HepG2 (cell line): ENCODE results near the gene FAAP20. TPM values are rescaled to one million over a fixed set of nuclear protein-coding genes. Genes with fewer than 3 reads are reported as not detected.

Source experiments
- CCDC6 ChIP-seq: sonication (generic); formaldehyde crosslinking; IDR thresholded peaks from 2 replicates; pipeline ENCODE4 v1.8.1; 2022; ENCODE audit warnings: mild to moderate bottlenecking, missing genetic modification reagents, moderate library complexity
- DPF2 ChIP-seq: sonication (generic); formaldehyde crosslinking; IDR thresholded peaks from 2 replicates; pipeline ENCODE4 v1.4.0; 2020; ENCODE audit warnings: mild to moderate bottlenecking, low read depth, missing genetic modification reagents, borderline replicate concordance
- EEA1 ChIP-seq: sonication (generic); formaldehyde crosslinking; IDR thresholded peaks from 2 replicates; pipeline ENCODE4 v1.5.1; 2020; ENCODE audit warnings: mild to moderate bottlenecking, missing genetic modification reagents, borderline replicate concordance
- EED ChIP-seq: sonication (generic); formaldehyde crosslinking; IDR thresholded peaks from 2 replicates; pipeline ENCODE4 v1.5.0; 2020; ENCODE audit warnings: mild to moderate bottlenecking, missing genetic modification reagents
- ELF3 ChIP-seq: IDR thresholded peaks from 2 replicates; pipeline ENCODE4 v1.6.1; 2016; ENCODE audit warnings: missing genetic modification reagents, missing compliant biosample characterization
- GLI4 ChIP-seq: sonication (generic); formaldehyde crosslinking; IDR thresholded peaks from 2 replicates; pipeline ENCODE4 v1.5.1; 2020; ENCODE audit warnings: missing genetic modification reagents, mild to moderate bottlenecking, moderate library complexity, borderline replicate concordance
- HNRNPL ChIP-seq: fragments of 200-400 bp; formaldehyde crosslinking; IDR thresholded peaks from 2 replicates; pipeline ENCODE4 v1.6.1; 2017; ENCODE audit warnings: mild to moderate bottlenecking, low read depth, low read length
- HOXA3 ChIP-seq: sonication (generic); formaldehyde crosslinking; IDR thresholded peaks from 2 replicates; pipeline ENCODE4 v1.5.0; 2020; ENCODE audit warnings: missing genetic modification reagents
- LCORL ChIP-seq, 2 experiments: fragments of 450-650 bp in 1 of 2; sonication (generic) in 1 of 2; formaldehyde crosslinking in 1 of 2; IDR thresholded peaks; 2 replicates each; pipeline versions ENCODE4 v1.5.0 to v1.6.1; 2017 to 2020; ENCODE audit warnings: antibody characterized with exemption in 1 of 2, missing genetic modification reagents in 1 of 2
- SAP130 ChIP-seq: IDR thresholded peaks from 2 replicates; pipeline ENCODE4 v1.6.1; 2016; ENCODE audit warnings: low read depth
- SIN3A ChIP-seq: IDR thresholded peaks from 2 replicates; pipeline ENCODE4 v1.6.1; 2011; ENCODE audit warnings: low read depth, mild to moderate bottlenecking, control low read depth, low read length, borderline replicate concordance
- SP4 ChIP-seq: sonication (generic); formaldehyde crosslinking; IDR thresholded peaks from 2 replicates; pipeline ENCODE4 v1.8.1; 2023; ENCODE audit warnings: mild to moderate bottlenecking, missing genetic modification reagents
- TOPORS ChIP-seq: sonication (generic); formaldehyde crosslinking; IDR thresholded peaks from 2 replicates; pipeline ENCODE4 v1.8.0; 2023; ENCODE audit warnings: mild to moderate bottlenecking, missing genetic modification reagents
- ZNF253 ChIP-seq: sonication (generic); formaldehyde crosslinking; IDR thresholded peaks from 2 replicates; pipeline ENCODE4 v1.8.0; 2022; ENCODE audit warnings: mild to moderate bottlenecking, missing genetic modification reagents, borderline replicate concordance
- ZNF274 ChIP-seq: sonication (generic); formaldehyde crosslinking; IDR thresholded peaks from 2 replicates; pipeline ENCODE4 v1.5.1; 2020; ENCODE audit warnings: mild to moderate bottlenecking, missing genetic modification reagents
- ZNF296 ChIP-seq: sonication (generic); formaldehyde crosslinking; conservative IDR thresholded peaks from 2 replicates; pipeline ENCODE4 v1.5.0; 2020; ENCODE audit warnings: mild to moderate bottlenecking, missing genetic modification reagents
- ZNF564 ChIP-seq: sonication (generic); formaldehyde crosslinking; IDR thresholded peaks from 2 replicates; pipeline ENCODE4 v1.8.1; 2023; ENCODE audit warnings: mild to moderate bottlenecking, missing genetic modification reagents
- ZNF720 ChIP-seq: sonication (generic); formaldehyde crosslinking; IDR thresholded peaks from 2 replicates; pipeline ENCODE4 v1.4.0; 2020; ENCODE audit warnings: missing genetic modification reagents
- polyA plus RNA-seq, 8 experiments: library from polyadenylated mRNA; depleted of rRNA in 3 of 8; stranded (reverse) in 7 of 8; unstranded in 1 of 8; fragments of >200 nt; fragmentation: Illumina TruSeq in 4 of 8; extraction: Trizol in 4 of 8; gene quantifications; 2 replicates each; pipeline versions ENCODE4 v1.2.1 to v1.2.3, GENCODE V29; 2011 to 2016; ENCODE audit warnings: low read depth in 4 of 8, missing spikeins in 1 of 8, mixed read lengths in 1 of 8; ENCODE audit not compliant: insufficient read depth in 1 of 8
- total RNA-seq, 5 experiments: library from RNA; depleted of rRNA; stranded (reverse); fragments of >200 nt; fragmentation: Illumina TruSeq; extraction: Trizol; gene quantifications; 2 replicates each; pipeline ENCODE4 v1.2.3, GENCODE V29; 2016; ENCODE audit warnings: low read depth in 1 of 5
- TF ChIP-seq, protein P1 (sequence below): sonication (generic); IDR thresholded peaks from 2 replicates; pipeline ENCODE4 v1.6.1; 2016; ENCODE audit warnings: low read depth, borderline replicate concordance
- TF ChIP-seq, protein P2 (sequence below): sonication (generic); formaldehyde crosslinking; IDR thresholded peaks from 2 replicates; pipeline ENCODE4 v1.8.1; 2022; ENCODE audit warnings: low read depth, mild to moderate bottlenecking, missing genetic modification reagents

FAAP20 gene
- total and polyA plus RNA-seq, 2 of the 13 experiments (the other 11 are each of a cell fraction or from before 2014, with no cell fraction given) = 9.6 to 10.8 TPM

DNA sequence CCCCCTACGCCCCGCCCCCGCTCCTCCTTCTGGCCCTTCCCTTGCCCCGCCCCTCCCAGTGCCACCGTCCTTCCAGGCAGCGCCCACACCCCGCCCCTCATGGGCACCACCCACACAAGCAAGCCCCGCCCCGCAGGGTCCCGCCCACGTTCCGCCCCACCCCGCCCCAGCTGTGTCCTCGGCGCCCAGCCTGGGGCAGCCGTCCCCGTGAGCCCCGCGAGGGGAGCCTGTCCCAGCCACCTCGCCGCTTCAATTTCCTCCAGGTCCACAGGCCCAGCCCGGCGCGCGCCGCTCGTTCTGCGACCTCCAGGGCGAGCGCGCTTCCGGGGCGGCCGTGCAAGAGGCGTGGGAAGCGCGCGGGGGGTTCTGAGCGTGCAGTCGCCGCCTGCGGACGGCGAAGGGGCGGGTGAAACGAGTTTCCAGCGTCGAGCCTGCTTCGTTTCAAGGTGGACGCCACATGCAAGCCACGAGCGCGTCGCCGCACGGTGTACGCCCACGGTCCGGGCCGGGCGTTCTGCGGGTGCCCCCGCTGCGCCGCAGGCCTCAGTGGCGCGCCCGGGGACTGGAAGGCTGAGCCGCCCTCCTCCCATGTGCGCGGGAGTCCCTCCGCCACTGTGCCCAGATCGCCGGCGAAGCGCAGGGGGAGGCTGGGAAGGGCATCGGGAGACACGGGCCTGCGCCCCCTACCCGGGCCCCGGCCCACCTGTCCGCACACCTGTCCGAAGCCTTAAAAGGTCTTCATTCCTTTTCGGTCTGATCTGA, 10.8 kb upstream of the FAAP20 start (continued):
- TF ChIP-seq ZNF296 (no peak), ZNF253 (CRISPR knock-in tag) (0 out of 2 replicates have a peak, but pooled peaks have one; percentile 31), GLI4 (0 out of 2 replicates have a peak, but pooled peaks have one; percentile 29), SIN3A (peak; percentile 31; the same call in 1 of the 2 replicates), LCORL (IDR thresholded peaks at IDR 0.05) (no peak), LCORL (CRISPR knock-in tag; IDR thresholded peaks at IDR 0.05) (0 out of 2 replicates have a peak, but pooled peaks have one; percentile 14), SAP130 (CRISPR knock-in tag) (peak; percentile 22; the same call in 1 of the 2 replicates), ELF3 (no peak), ZNF564 (CRISPR knock-in tag) (0 out of 2 replicates have a peak, but pooled peaks have one; percentile 50), CCDC6 (CRISPR knock-in tag) (0 out of 2 replicates have a peak, but pooled peaks have one; percentile 41), HNRNPL (0 out of 2 replicates have a peak, but pooled peaks have one; percentile 22), HOXA3 (CRISPR knock-in tag) (peak; percentile 50; the same call in 1 of the 2 replicates), EEA1 (0 out of 2 replicates have a peak, but pooled peaks have one; percentile 38), SP4 (CRISPR knock-in tag) (0 out of 2 replicates have a peak, but pooled peaks have one; percentile 42), EED (CRISPR knock-in tag) (no peak), TOPORS (0 out of 2 replicates have a peak, but pooled peaks have one; percentile 19), ZNF274 (CRISPR knock-in tag) (0 out of 2 replicates have a peak, but pooled peaks have one; percentile 30), DPF2 (CRISPR knock-in tag) (no peak), ZNF720 (CRISPR knock-in tag) (no peak)
- TF ChIP-seq, protein P1, sequence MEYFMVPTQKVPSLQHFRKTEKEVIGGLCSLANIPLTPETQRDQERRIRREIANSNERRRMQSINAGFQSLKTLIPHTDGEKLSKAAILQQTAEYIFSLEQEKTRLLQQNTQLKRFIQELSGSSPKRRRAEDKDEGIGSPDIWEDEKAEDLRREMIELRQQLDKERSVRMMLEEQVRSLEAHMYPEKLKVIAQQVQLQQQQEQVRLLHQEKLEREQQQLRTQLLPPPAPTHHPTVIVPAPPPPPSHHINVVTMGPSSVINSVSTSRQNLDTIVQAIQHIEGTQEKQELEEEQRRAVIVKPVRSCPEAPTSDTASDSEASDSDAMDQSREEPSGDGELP = peak; percentile 80; the same call in 1 of the 2 replicates
- TF ChIP-seq, protein P2, sequence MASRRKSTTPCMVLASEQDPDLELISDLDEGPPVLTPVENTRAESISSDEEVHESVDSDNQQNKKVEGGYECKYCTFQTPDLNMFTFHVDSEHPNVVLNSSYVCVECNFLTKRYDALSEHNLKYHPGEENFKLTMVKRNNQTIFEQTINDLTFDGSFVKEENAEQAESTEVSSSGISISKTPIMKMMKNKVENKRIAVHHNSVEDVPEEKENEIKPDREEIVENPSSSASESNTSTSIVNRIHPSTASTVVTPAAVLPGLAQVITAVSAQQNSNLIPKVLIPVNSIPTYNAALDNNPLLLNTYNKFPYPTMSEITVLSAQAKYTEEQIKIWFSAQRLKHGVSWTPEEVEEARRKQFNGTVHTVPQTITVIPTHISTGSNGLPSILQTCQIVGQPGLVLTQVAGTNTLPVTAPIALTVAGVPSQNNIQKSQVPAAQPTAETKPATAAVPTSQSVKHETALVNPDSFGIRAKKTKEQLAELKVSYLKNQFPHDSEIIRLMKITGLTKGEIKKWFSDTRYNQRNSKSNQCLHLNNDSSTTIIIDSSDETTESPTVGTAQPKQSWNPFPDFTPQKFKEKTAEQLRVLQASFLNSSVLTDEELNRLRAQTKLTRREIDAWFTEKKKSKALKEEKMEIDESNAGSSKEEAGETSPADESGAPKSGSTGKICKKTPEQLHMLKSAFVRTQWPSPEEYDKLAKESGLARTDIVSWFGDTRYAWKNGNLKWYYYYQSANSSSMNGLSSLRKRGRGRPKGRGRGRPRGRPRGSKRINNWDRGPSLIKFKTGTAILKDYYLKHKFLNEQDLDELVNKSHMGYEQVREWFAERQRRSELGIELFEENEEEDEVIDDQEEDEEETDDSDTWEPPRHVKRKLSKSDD (CRISPR knock-in tag) = peak; percentile 87; the same call in 1 of the 2 replicates
